Activated B cell treated with CpG ODN at 0.5 μM for 24 hours (primary cell): ENCODE data around the gene TPCN1. TPM values are rescaled to one million over a fixed set of nuclear protein-coding genes. Genes with fewer than 3 reads are reported as not detected.

ENCODE experiments used
- ATAC-seq: fragments of 200-7000 bp; cut with Tn5 transposase; one replicate; pipeline ENCODE4 v1.10.0; 2021; ENCODE audit warnings: low read depth, mild to moderate bottlenecking, moderate library complexity
- CTCF ChIA-PET: fragments of 350-600 bp; sonication (Branson Sonifier 250); formaldehyde crosslinking; loops from one replicate; lab custom pipeline; 2021; ENCODE audit warnings: antibody characterized with exemption; lab: Charles Lee
- POLR2A ChIA-PET: fragments of 350-600 bp; sonication (Branson Sonifier 250); formaldehyde crosslinking; loops from one replicate; lab custom pipeline; 2021; ENCODE audit warnings: antibody characterized with exemption; lab: Charles Lee
- DNase-seq: peaks from one replicate; pipeline ENCODE4 v3.0.0; 2022
- H3K27ac Mint-ChIP-seq: one replicate; pipeline ENCODE4 v1.8.0; 2020; ENCODE audit warnings: mixed read lengths
- H3K27me3 Mint-ChIP-seq: one replicate; pipeline ENCODE4 v1.8.0; 2021; ENCODE audit warnings: mixed read lengths
- H3K36me3 Mint-ChIP-seq: one replicate; pipeline ENCODE4 v1.8.0; 2021; ENCODE audit warnings: low read depth, mixed read lengths
- H3K4me1 Mint-ChIP-seq: one replicate; pipeline ENCODE4 v1.8.0; 2021; ENCODE audit warnings: mixed read lengths
- H3K4me3 Mint-ChIP-seq: one replicate; pipeline ENCODE4 v1.8.0; 2020; ENCODE audit warnings: mild to moderate bottlenecking, mixed read lengths
- H3K9me3 Mint-ChIP-seq: one replicate; pipeline ENCODE4 v1.8.0; 2020; ENCODE audit warnings: mixed read lengths
- CTCF ChIP-seq: fragments of 200-600 bp; IDR thresholded peaks from one replicate; pipeline ENCODE4 v1.8.0; 2022; ENCODE audit warnings: antibody characterized with exemption, mild to moderate bottlenecking
- intact Hi-C: fragments of 100-400 bp; cut with micrococcal nuclease; formaldehyde crosslinking; loops from one replicate; pipeline ENCODE4 v1.15.1; 2024
- total RNA-seq: library from RNA; stranded (reverse); gene quantifications from 2 replicates; pipeline ENCODE4 v1.2.3, GENCODE V29; 2022

The TPCN1 gene
- total RNA-seq, 1 donor from 2014 or later, result 126 TPM

- Mint-ChIP-seq H3K27ac (no peak overlapping the region), H3K27me3 (no peaks in the 10 kb centered on the region), H3K4me3 (no peak overlapping the region), H3K4me1 (no peaks in the 10 kb centered on the region), H3K9me3 (peaks cover 3% of the 10 kb centered on the region), H3K36me3 (peaks cover 62% of the 10 kb centered on the region)
- TF ChIP-seq CTCF, result no peak
- intact Hi-C loops, result no loop called here
- POLR2A ChIA-PET, result no interaction called here
- CTCF ChIA-PET, result no interaction called here
- no peak for DNase-seq
- ATAC-seq, result no peak
These were observed 99.1 kb downstream of the TPCN1 start for GRCh38 chr12:113320401-113320800.

GRCh38 chr12:113322343-113322742, 101.1 kb downstream of the TPCN1 start:
- CTCF ChIA-PET, result no interaction called here
- ATAC-seq, result no peak
- H3K9me3 Mint-ChIP-seq, result peaks cover 3% of the 10 kb centered on the region
- POLR2A ChIA-PET, result no interaction called here
- DNase-seq, result no peak
- H3K27ac Mint-ChIP-seq, result no peak overlapping the region
- intact Hi-C loops, result no loop called here
- no peaks in the 10 kb centered on the region for H3K4me1 Mint-ChIP-seq
- H3K27me3 Mint-ChIP-seq, result no peaks in the 10 kb centered on the region
- TF ChIP-seq CTCF, result no peak
- H3K36me3 Mint-ChIP-seq, result peaks cover 52% of the 10 kb centered on the region
- H3K4me3 Mint-ChIP-seq, result no peak overlapping the region

GRCh38 chr12:113325916-113326315, 104.7 kb downstream of the TPCN1 start:
- ChIA-PET POLR2A (no interaction called here), CTCF (interaction anchor here (1.2 kb wide), 1 partner anchor 9 kb away, joined by 3 read pairs; the partner anchor contains the start of gene SLC8B1)
- DNase-seq, result no peak
- Mint-ChIP-seq H3K4me1 (no peaks in the 10 kb centered on the region), H3K27ac (no peak overlapping the region), H3K36me3 (peaks cover 34% of the 10 kb centered on the region), H3K4me3 (no peak overlapping the region), H3K27me3 (no peaks in the 10 kb centered on the region), H3K9me3 (peaks cover 3% of the 10 kb centered on the region)
- no peak for TF ChIP-seq CTCF
- no peak for ATAC-seq
- intact Hi-C loops, result no loop called here

- no peaks in the 10 kb centered on the region for H3K27me3 Mint-ChIP-seq
- ATAC-seq (no peak), DNase-seq (no peak)
- no peak overlapping the region for H3K4me3 Mint-ChIP-seq
- peaks cover 35% of the 10 kb centered on the region for H3K36me3 Mint-ChIP-seq
- ChIA-PET CTCF (interaction anchor here (1.2 kb wide), 1 partner anchor 8 kb away, joined by 3 read pairs; the partner anchor contains the start of gene SLC8B1), POLR2A (no interaction called here)
- TF ChIP-seq CTCF, result no peak
- no peak overlapping the region for H3K27ac Mint-ChIP-seq
- intact Hi-C loops, result no loop called here
- peaks cover 3% of the 10 kb centered on the region for H3K9me3 Mint-ChIP-seq
- peaks cover 3% of the 10 kb centered on the region for H3K4me1 Mint-ChIP-seq
These were observed 105.6 kb downstream of the TPCN1 start for GRCh38 chr12:113326775-113327395.

- intact Hi-C loops, result no loop called here
- DNase-seq (no peak), ATAC-seq (no peak)
- no peak for TF ChIP-seq CTCF
- H3K9me3 Mint-ChIP-seq, result no peaks in the 10 kb centered on the region
- ChIA-PET POLR2A (interaction anchor here (0.6 to 0.7 kb wide), 2 partner anchors 12 to 13 kb away, joined by 3 to 4 read pairs; no protein-coding TSS in a partner anchor), CTCF (no interaction called here)
- H3K27me3 Mint-ChIP-seq, result no peaks in the 10 kb centered on the region
- H3K4me3 Mint-ChIP-seq, result no peak overlapping the region
- peaks cover 18% of the 10 kb centered on the region for H3K4me1 Mint-ChIP-seq
- H3K27ac Mint-ChIP-seq, result no peak overlapping the region
- H3K36me3 Mint-ChIP-seq, result peaks cover 34% of the 10 kb centered on the region
These were observed 107.2 kb downstream of the TPCN1 start for GRCh38 chr12:113328368-113328889.
